Tibial artery (tissue), 4 donors: ENCODE results near the gene CYP27A1.

Experiments used
- DNase-seq, 2 donors: peaks; one replicate each; pipeline ENCODE4 v3.0.0-alpha.2; 2019
- H3K27ac ChIP-seq, 2 donors: fragments of 200-600 bp; sonication (generic) in 1 of 2; 1 replicate in 1 of 2; 2 replicates in 1 of 2; pipeline ENCODE4 v1.5.1; 2018 to 2019; ENCODE audit warnings: mild to moderate bottlenecking in 1 of 2
- H3K27me3 ChIP-seq, 2 donors: fragments of 200-600 bp; sonication (generic) in 1 of 2; one replicate each; pipeline versions ENCODE4 v1.5.1 to v1.6.0; 2016 to 2019
- H3K36me3 ChIP-seq, 3 donors: fragments of 200-600 bp; sonication (generic) in 2 of 3; one replicate each; pipeline ENCODE4 v1.5.1; 2016 to 2019; ENCODE audit warnings: mild to moderate bottlenecking in 2 of 3
- H3K4me1 ChIP-seq, 4 donors: fragments of 200-600 bp; sonication (generic) in 2 of 4; 1 replicate in 3 of 4; 2 replicates in 1 of 4; pipeline ENCODE4 v1.5.1; 2016 to 2019
- H3K4me3 ChIP-seq, 2 donors: fragments of 200-600 bp; sonication (generic) in 1 of 2; 1 replicate in 1 of 2; 2 replicates in 1 of 2; pipeline ENCODE4 v1.5.1; 2018 to 2019; ENCODE audit warnings: mild to moderate bottlenecking in 2 of 2
- H3K9me3 ChIP-seq, 3 donors: fragments of 200-600 bp; sonication (generic) in 1 of 3; one replicate each; pipeline ENCODE4 v1.5.1; 2016 to 2019
- intact Hi-C: fragments of 100-400 bp; cut with DNase I; formaldehyde crosslinking; loops from one replicate; pipeline ENCODE4 v1.15.0; 2023; ENCODE audit warnings: low total_unique reads
- TF ChIP-seq, protein P1 (sequence below), 2 experiments: fragments of 200-600 bp in 1 of 2; fragments of 450-650 bp in 1 of 2; IDR thresholded peaks; one replicate each; pipeline ENCODE4 v1.5.1; 2017 to 2019; ENCODE audit warnings: antibody characterized with exemption in 2 of 2, mild to moderate bottlenecking in 1 of 2, moderate library complexity in 1 of 2

The CYP27A1 gene

DNA sequence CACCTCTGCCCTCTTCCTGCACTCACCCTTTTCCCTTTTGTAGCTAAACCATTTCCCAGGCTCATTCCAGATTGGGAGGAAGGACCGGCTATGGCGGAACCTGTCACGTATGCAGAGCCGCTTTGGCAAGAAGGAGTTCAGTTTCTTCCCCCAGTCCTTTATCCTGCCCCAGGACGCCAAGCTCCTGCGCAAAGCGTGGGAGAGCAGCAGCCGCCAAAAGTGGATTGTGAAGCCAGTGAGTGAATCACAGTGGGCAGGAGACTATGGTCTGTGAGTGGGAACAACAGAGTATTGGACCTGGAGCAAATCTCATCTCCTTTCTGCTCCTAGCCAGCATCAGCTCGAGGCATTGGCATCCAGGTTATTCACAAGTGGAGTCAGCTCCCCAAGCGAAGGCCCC is 35.0 kb upstream of the CYP27A1 start:
- H3K36me3 ChIP-seq, result peaks cover 46 to 72% (median 67%) of the 10 kb centered on the region in 3 donors
- H3K4me3 ChIP-seq, result no peak overlapping the region
- no peaks in the 10 kb centered on the region for H3K27me3 ChIP-seq
- peaks cover 0 to 5% (median 0%) of the 10 kb centered on the region in 4 donors for H3K4me1 ChIP-seq
- no peaks in the 10 kb centered on the region for H3K9me3 ChIP-seq
- TF ChIP-seq, protein P1, sequence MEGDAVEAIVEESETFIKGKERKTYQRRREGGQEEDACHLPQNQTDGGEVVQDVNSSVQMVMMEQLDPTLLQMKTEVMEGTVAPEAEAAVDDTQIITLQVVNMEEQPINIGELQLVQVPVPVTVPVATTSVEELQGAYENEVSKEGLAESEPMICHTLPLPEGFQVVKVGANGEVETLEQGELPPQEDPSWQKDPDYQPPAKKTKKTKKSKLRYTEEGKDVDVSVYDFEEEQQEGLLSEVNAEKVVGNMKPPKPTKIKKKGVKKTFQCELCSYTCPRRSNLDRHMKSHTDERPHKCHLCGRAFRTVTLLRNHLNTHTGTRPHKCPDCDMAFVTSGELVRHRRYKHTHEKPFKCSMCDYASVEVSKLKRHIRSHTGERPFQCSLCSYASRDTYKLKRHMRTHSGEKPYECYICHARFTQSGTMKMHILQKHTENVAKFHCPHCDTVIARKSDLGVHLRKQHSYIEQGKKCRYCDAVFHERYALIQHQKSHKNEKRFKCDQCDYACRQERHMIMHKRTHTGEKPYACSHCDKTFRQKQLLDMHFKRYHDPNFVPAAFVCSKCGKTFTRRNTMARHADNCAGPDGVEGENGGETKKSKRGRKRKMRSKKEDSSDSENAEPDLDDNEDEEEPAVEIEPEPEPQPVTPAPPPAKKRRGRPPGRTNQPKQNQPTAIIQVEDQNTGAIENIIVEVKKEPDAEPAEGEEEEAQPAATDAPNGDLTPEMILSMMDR (IDR thresholded peaks at IDR 0.05), result no peak
- intact Hi-C loops, result no loop called here
- DNase-seq, result no peak
- H3K27ac ChIP-seq, result no peak overlapping the region

DNA sequence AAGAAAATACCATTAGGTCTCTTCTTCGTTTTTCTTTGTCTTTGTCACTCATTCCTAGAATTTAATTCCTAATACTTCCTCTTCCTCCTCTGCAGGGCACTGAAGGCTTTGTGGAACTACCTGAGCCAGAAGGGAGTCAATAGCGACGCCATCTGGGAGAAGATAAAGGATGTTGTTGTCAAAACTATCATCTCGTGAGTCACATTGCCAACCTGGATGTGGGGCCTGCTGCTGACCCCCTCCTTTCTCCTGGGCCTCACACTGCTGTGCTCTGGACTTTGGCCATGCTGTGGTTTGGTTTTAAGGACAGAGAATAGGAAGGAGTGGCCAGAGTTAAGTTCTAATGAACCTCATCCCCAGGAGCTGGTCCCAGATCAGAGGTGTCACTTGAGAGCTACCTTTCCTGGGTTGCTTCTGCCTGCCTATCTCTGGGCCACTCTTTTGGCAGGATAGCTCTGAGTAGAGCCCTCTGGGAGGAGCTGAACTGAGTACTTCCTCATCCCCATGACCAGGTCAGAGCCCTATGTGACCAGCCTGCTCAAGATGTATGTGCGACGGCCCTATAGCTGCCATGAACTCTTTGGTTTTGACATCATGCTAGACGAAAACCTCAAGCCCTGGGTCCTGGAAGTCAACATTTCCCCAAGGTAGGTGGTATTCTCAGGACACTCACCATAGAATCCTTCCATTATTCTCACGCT is 33.1 kb upstream of the CYP27A1 start:
- TF ChIP-seq, protein P1 (IDR thresholded peaks at IDR 0.05), result no peak
- Histone ChIP-seq H3K9me3 (no peaks in the 10 kb centered on the region), H3K36me3 (peaks cover 65 to 89% (median 86%) of the 10 kb centered on the region in 3 donors), H3K4me3 (no peak overlapping the region), H3K27me3 (no peaks in the 10 kb centered on the region), H3K27ac (no peak overlapping the region), H3K4me1 (peaks cover 0 to 5% (median 0%) of the 10 kb centered on the region in 4 donors)
- no peak for DNase-seq
- intact Hi-C loops, result no loop called here

DNA sequence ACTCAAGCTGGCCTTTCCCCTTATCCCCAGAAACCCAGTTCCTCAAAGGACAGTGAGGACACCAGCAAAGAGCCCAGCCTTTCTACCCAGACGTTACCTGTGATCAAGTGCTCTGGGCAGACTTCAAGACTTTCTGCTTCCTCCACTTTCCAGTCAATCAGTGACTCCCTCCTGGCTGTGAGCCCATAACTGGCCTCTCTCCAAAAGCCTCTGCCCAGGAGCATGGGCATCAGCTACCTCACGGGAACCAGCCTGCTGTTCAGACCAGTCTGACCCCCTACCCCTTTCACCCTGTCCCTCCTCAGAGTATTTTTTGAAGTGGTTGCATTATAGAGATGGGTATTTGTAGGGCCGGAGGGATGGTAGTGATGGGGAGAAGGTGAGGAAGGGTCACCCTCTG is 27.7 kb upstream of the CYP27A1 start:
- no peaks in the 10 kb centered on the region for H3K9me3 ChIP-seq
- no peaks in the 10 kb centered on the region for H3K27me3 ChIP-seq
- DNase-seq, result no peak
- no peak overlapping the region for H3K4me3 ChIP-seq
- TF ChIP-seq, protein P1 (IDR thresholded peaks at IDR 0.05), result no peak
- intact Hi-C loops, result no loop called here
- peaks cover 0 to 14% (median 0%) of the 10 kb centered on the region in 4 donors for H3K4me1 ChIP-seq
- H3K36me3 ChIP-seq, result peaks cover 48 to 66% (median 62%) of the 10 kb centered on the region in 3 donors
- H3K27ac ChIP-seq, result no peak overlapping the region

DNA sequence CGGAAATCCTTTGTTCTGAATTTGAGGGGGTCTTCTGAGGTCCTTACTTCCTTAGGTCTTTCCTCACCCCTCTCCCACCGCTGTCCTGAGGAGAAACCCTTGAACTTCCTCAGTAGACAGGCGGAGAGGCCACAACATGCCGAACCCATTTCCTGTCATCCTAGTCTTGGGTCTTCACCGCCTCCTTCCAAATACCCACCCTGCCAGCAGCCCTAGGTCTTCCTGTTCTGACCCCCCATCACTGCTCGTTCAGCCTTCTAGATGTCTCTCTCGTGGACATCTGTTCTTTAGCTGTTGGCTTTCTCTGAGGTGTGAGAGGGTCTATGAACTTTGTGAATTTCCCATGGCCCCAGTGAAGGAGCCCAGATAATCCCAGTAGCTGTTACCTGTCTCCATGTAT is 27.2 kb upstream of the CYP27A1 start:
- Histone ChIP-seq H3K9me3 (no peaks in the 10 kb centered on the region), H3K27me3 (no peaks in the 10 kb centered on the region), H3K4me3 (no peak overlapping the region), H3K36me3 (peaks cover 42 to 60% (median 56%) of the 10 kb centered on the region in 3 donors), H3K27ac (no peak overlapping the region), H3K4me1 (peaks cover 0 to 14% (median 0%) of the 10 kb centered on the region in 4 donors)
- intact Hi-C loops, result no loop called here
- TF ChIP-seq, protein P1 (IDR thresholded peaks at IDR 0.05), result no peak
- DNase-seq, result no peak

DNA sequence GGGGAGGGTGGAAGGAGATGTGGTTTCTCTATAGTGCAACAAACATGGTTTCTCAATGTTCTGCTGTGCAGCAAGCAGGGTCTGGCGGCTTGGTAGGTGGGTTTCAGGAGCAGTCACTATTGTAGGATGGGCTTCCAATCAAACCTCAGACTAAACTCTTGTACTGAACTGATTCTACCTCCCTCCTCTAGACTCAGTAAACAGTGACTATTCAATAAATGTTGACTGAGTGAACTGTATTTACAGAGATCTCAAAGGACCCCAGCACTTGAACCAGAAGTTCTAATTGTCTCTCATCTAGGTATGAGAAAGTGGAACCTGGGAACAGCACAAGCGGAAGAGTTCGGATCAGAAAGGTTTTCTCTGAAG is 26.8 kb upstream of the CYP27A1 start:
- peaks cover 38 to 56% (median 52%) of the 10 kb centered on the region in 3 donors for H3K36me3 ChIP-seq
- no peaks in the 10 kb centered on the region for H3K9me3 ChIP-seq
- H3K4me3 ChIP-seq, result no peak overlapping the region
- no peak for DNase-seq
- H3K27me3 ChIP-seq, result no peaks in the 10 kb centered on the region
- H3K27ac ChIP-seq, result no peak overlapping the region
- intact Hi-C loops, result no loop called here
- H3K4me1 ChIP-seq, result peaks cover 0 to 14% (median 0%) of the 10 kb centered on the region in 4 donors
- TF ChIP-seq, protein P1 (IDR thresholded peaks at IDR 0.05), result no peak
